IPS-18a (cell line): Measurements from ENCODE around the gene HIRIP3.
"Not testable (repeated sequence)": the region's sequence is repeated elsewhere in the genome, so short reads cannot be mapped to it uniquely, and the experiment has no call there.

Experiments used
- H3K27ac ChIP-seq: one replicate; pipeline ENCODE4 v1.5.1; 2013; ENCODE audit warnings: low read length
- H3K27me3 ChIP-seq: one replicate; pipeline ENCODE4 v1.6.1; 2013; ENCODE audit warnings: mild to moderate bottlenecking, low read length; ENCODE audit not compliant: control insufficient read depth, insufficient read depth
- H3K36me3 ChIP-seq: one replicate; pipeline ENCODE4 v1.6.1; 2013; ENCODE audit warnings: low read depth, low read length; ENCODE audit not compliant: control insufficient read depth
- H3K4me1 ChIP-seq: one replicate; pipeline ENCODE4 v1.6.1; 2013; ENCODE audit warnings: low read depth, low read length; ENCODE audit not compliant: control insufficient read depth
- H3K4me3 ChIP-seq: one replicate; pipeline ENCODE4 v1.5.1; 2013; ENCODE audit warnings: low read length
- H3K9ac ChIP-seq: one replicate; pipeline ENCODE4 v1.6.1; 2013; ENCODE audit warnings: mild to moderate bottlenecking, low read length, moderate library complexity
- H3K9me3 ChIP-seq: one replicate; pipeline ENCODE4 v1.6.1; 2013; ENCODE audit warnings: low read depth, low read length; ENCODE audit not compliant: control insufficient read depth

The HIRIP3 gene

GRCh38 chr16:30015450-30015849 is 20.0 kb upstream of the HIRIP3 start:
- not testable (repeated sequence) for H3K4me1 ChIP-seq, H3K9me3 ChIP-seq, H3K4me3 ChIP-seq, H3K9ac ChIP-seq, H3K36me3 ChIP-seq, H3K27ac ChIP-seq
- H3K27me3 ChIP-seq, result peaks cover 12% of the 10 kb centered on the region

GRCh38 chr16:30012598-30012997 is 17.2 kb upstream of the HIRIP3 start:
- H3K27me3 ChIP-seq, result peaks cover 25% of the 10 kb centered on the region
- H3K36me3 ChIP-seq, H3K4me3 ChIP-seq, H3K9ac ChIP-seq, H3K4me1 ChIP-seq, H3K9me3 ChIP-seq, H3K27ac ChIP-seq: not testable (repeated sequence)

GRCh38 chr16:30011714-30012504 is 16.5 kb upstream of the HIRIP3 start:
- no peak overlapping the region for H3K27ac ChIP-seq
- H3K36me3 ChIP-seq, result no peaks in the 10 kb centered on the region
- H3K9me3 ChIP-seq, result no peaks in the 10 kb centered on the region
- H3K4me3 ChIP-seq, result peak overlapping the region; percentile 74
- H3K27me3 ChIP-seq, result peaks cover 25% of the 10 kb centered on the region
- H3K9ac ChIP-seq, result no peak overlapping the region
- H3K4me1 ChIP-seq, result peaks cover 4% of the 10 kb centered on the region

GRCh38 chr16:30010844-30011713 is 15.7 kb upstream of the HIRIP3 start, which contains the start of gene DOC2A:
DOC2A (minus strand) TSS chr16:30011027; CDS start chr16:30010222, 805 bp downstream.
- Histone ChIP-seq H3K27me3 (peaks cover 25% of the 10 kb centered on the region), H3K9me3 (no peaks in the 10 kb centered on the region), H3K27ac (no peak within 1 kb of the TSS), H3K4me3 (peak within 1 kb of the TSS; percentile 74), H3K9ac (no peak within 1 kb of the TSS), H3K4me1 (peaks cover 4% of the 10 kb centered on the region), H3K36me3 (no peaks in the 10 kb centered on the region)

- no peaks in the 10 kb centered on the region for H3K36me3 ChIP-seq
- no peaks in the 10 kb centered on the region for H3K9me3 ChIP-seq
- no peak overlapping the region for H3K27ac ChIP-seq
- peaks cover 4% of the 10 kb centered on the region for H3K4me1 ChIP-seq
- H3K4me3 ChIP-seq, result peak overlapping the region; percentile 74
- peaks cover 25% of the 10 kb centered on the region for H3K27me3 ChIP-seq
- no peak overlapping the region for H3K9ac ChIP-seq
Observed at GRCh38 chr16:30009990-30010843, 14.8 kb upstream of the HIRIP3 start.

- peaks cover 25% of the 10 kb centered on the region for H3K27me3 ChIP-seq
- H3K36me3 ChIP-seq, result no peaks in the 10 kb centered on the region
- no peak overlapping the region for H3K9ac ChIP-seq
- no peak overlapping the region for H3K4me3 ChIP-seq
- peaks cover 4% of the 10 kb centered on the region for H3K4me1 ChIP-seq
- no peaks in the 10 kb centered on the region for H3K9me3 ChIP-seq
- H3K27ac ChIP-seq, result no peak overlapping the region
Observed at GRCh38 chr16:30009085-30009862, 13.9 kb upstream of the HIRIP3 start.

GRCh38 chr16:30007378-30007895 is 12.0 kb upstream of the HIRIP3 start:
- Histone ChIP-seq H3K9ac (no peak overlapping the region), H3K4me1 (peaks cover 4% of the 10 kb centered on the region), H3K27ac (no peak overlapping the region), H3K9me3 (no peaks in the 10 kb centered on the region), H3K27me3 (peaks cover 25% of the 10 kb centered on the region), H3K36me3 (no peaks in the 10 kb centered on the region), H3K4me3 (no peak overlapping the region)

- no peak overlapping the region for H3K9ac ChIP-seq
- peaks cover 19% of the 10 kb centered on the region for H3K27me3 ChIP-seq
- no peak overlapping the region for H3K4me3 ChIP-seq
- H3K27ac ChIP-seq, result no peak overlapping the region
- no peaks in the 10 kb centered on the region for H3K9me3 ChIP-seq
- H3K4me1 ChIP-seq, result peaks cover 4% of the 10 kb centered on the region
- H3K36me3 ChIP-seq, result no peaks in the 10 kb centered on the region
Observed at GRCh38 chr16:30006659-30007377, 11.4 kb upstream of the HIRIP3 start.

GRCh38 chr16:30006095-30006473 is 10.7 kb upstream of the HIRIP3 start:
- H3K4me1 ChIP-seq, result peaks cover 4% of the 10 kb centered on the region

More at GRCh38 chr16:30006095-30006473, 10.7 kb upstream of the HIRIP3 start:
- no peak overlapping the region for H3K4me3 ChIP-seq
- H3K27ac ChIP-seq, result no peak overlapping the region
- H3K9me3 ChIP-seq, result no peaks in the 10 kb centered on the region
- peaks cover 15% of the 10 kb centered on the region for H3K27me3 ChIP-seq
- no peaks in the 10 kb centered on the region for H3K36me3 ChIP-seq
- H3K9ac ChIP-seq, result no peak overlapping the region
